Measurements from ENCODE around the gene ADCY2. TPM values are rescaled to one million over a fixed set of nuclear protein-coding genes. Genes with fewer than 3 reads are reported as not detected.

The ADCY2 gene
- total and polyA plus RNA-seq, 2 experiments from 2014 or later = 23.8 to 74.9 TPM

- Histone ChIP-seq H3F3A (replicated peaks; ENCODE audit: low read depth) (0 out of 2 replicates have a peak, but pooled peaks cover 8% of the 10 kb centered on the region), H3K4me2 (no peak overlapping the region), H3K79me2 (replicated peaks; ENCODE audit: insufficient read depth) (no peaks in the 10 kb centered on the region), H3K27me3 (ENCODE audit: insufficient read depth) (no peaks in the 10 kb centered on the region), H3K9me2 (ENCODE audit: insufficient read depth) (no peaks in the 10 kb centered on the region), H3K36me3 (ENCODE audit: insufficient read depth) (0 out of 2 replicates have a peak, but pooled peaks cover 9% of the 10 kb centered on the region), H2AFZ (no peak overlapping the region), H3K27ac (ENCODE audit: low read depth) (no peak overlapping the region), H3K4me3 (no peak overlapping the region), H4K20me1 (replicated peaks; ENCODE audit: insufficient read depth) (peaks cover 6% of the 10 kb centered on the region; the same call in 1 of the 2 replicates), H3K4me1 (ENCODE audit: insufficient read depth) (no peaks in the 10 kb centered on the region)
- Mint-ChIP-seq H3K36me3 (ENCODE audit: low read depth) (peaks cover 8% of the 10 kb centered on the region; the same call in 2 of the 3 replicates), H3K9me3 (no peaks in the 10 kb centered on the region), H3K27ac (no peak overlapping the region), H3K27me3 (ENCODE audit: insufficient read depth, low read depth, poor library complexity) (peaks cover 2% of the 10 kb centered on the region), H3K4me1 (peaks cover 6% of the 10 kb centered on the region; the same call in 2 of the 3 replicates), H3K4me3 (no peak overlapping the region)
- no peak for ATAC-seq
- TF ChIP-seq ZNF331 (CRISPR knock-in tag; IDR thresholded peaks at IDR 0.05; ENCODE audit: low read depth) (no peak), EZH2phosphoT487 (IDR thresholded peaks at IDR 0.05; ENCODE audit: unreplicated experiment) (no peak), JUNB (IDR thresholded peaks at IDR 0.05; ENCODE audit: unreplicated experiment) (no peak), STAT1 (IDR thresholded peaks at IDR 0.05; ENCODE audit: unreplicated experiment) (no peak), NANOG (IDR thresholded peaks at IDR 0.05; ENCODE audit: borderline replicate concordance) (no peak), EZH2 (IDR thresholded peaks at IDR 0.05; ENCODE audit: low read depth, unreplicated experiment) (no peak), CREB1 (CRISPR knock-in tag; IDR thresholded peaks at IDR 0.05; ENCODE audit: low read depth) (no peak), ZNF462 (CRISPR knock-in tag; IDR thresholded peaks at IDR 0.05) (no peak), REST (IDR thresholded peaks at IDR 0.05; ENCODE audit: unreplicated experiment) (no peak), ZNF114 (CRISPR knock-in tag; IDR thresholded peaks at IDR 0.05) (no peak), CTCF (conservative IDR thresholded peaks at IDR 0.05; ENCODE audit: low read depth in 2 of 2) (no peak), ETS1 (IDR thresholded peaks at IDR 0.05) (no peak), POLR2AphosphoS5 (IDR thresholded peaks at IDR 0.05; ENCODE audit: low read depth) (no peak)
- no peak for DNase-seq (ENCODE audit: low spot score)
These were observed 351.8 kb downstream of the ADCY2 start for GRCh38 chr5:7747728-7748127.

Measured in GM23338 (cell line).